ENCODE results near the gene SNF8. TPM values are rescaled to one million over a fixed set of nuclear protein-coding genes. Genes with fewer than 3 reads are reported as not detected.
A peak's percentile ranks its signal among the peaks of the same experiment; 100 is the strongest.

Gene SNF8, protein sequence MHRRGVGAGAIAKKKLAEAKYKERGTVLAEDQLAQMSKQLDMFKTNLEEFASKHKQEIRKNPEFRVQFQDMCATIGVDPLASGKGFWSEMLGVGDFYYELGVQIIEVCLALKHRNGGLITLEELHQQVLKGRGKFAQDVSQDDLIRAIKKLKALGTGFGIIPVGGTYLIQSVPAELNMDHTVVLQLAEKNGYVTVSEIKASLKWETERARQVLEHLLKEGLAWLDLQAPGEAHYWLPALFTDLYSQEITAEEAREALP
- polyA plus RNA-seq (2013, experiment 1 of 2), result 105 TPM
- 125 TPM for polyA plus RNA-seq (2013, experiment 2 of 2)

DNA sequence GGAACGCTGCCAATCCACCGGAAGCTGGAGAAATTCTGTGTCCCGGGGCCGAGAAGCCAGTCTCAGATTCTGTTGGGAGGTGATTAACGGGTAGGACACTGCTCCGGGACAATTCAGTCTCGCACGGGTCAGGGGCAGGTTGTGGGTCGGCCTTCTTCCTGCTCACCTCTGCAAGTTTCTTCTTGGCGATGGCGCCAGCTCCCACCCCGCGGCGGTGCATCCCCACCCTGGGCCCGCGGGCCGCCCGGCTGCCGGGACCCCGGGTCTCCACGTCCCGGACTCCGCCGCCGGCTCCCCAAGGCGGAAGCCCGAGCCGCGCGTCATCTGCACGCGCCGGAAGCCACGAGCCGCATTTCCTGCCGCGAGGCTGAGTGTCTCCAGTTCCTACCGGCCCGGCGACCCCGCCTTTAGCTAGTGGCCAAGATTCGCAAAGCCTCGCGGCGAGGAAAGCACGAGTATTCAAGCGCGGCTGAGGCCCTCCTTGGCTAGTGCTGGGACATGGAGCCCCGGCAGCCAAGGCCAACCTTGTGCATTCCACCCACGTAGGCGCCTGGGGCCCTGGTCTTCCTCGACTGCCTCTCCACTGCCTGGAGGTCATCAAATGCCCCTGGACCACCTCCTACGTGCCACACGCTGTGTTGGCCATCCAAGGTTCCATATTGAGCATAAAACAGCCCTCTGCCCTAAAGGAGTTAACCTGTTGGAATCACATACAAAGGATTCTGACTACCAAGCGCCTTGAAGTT lies at the start of gene SNF8:
Gene SNF8, minus strand, starts transcription at position 328 of the 746 bp plus-strand sequence. Its CDS starts 108 bp downstream, at position 220.
- H3K4me3 ChIP-seq (ENCODE audit: low read length), result peak within 1 kb of the TSS; percentile 85
- peak within 1 kb of the TSS; percentile 93 for H3K27ac ChIP-seq (ENCODE audit: low read depth, low read length)
- H3K9me3 ChIP-seq (ENCODE audit: insufficient read depth, low read depth, low read length), result no peaks in the 10 kb centered on the region
- no peaks in the 10 kb centered on the region for H3K4me1 ChIP-seq (ENCODE audit: insufficient read depth, low read length)
- H3K27me3 ChIP-seq (ENCODE audit: insufficient read depth, low read length), result no peaks in the 10 kb centered on the region
- peaks cover 27% of the 10 kb centered on the region for H3K36me3 ChIP-seq (ENCODE audit: insufficient read depth, low read length)
- WGBS, result 3% methylated on average over 55 of the region's 55 CpGs
- H3K9ac ChIP-seq (ENCODE audit: low read depth, low read length), result peak within 1 kb of the TSS; percentile 85

DNA sequence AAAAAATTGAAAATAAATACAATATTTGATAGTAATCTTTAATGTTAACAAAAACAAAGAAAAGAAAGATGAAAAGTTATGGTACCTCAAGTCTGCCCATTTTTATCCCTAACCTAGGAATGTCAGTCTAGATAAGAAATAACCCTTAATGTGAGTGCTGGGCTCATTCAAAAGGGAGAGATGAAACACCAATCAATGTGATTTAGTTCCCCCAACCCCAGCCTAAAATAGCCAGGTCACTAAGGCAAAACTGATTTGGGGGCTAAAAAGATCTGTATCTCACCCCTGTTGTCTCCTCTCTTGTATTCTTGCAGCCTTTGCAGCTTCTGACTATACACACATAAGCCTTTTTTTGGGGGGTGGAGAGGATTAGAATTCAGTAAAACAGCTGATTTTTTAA lies 49.3 kb upstream of the SNF8 start:
- no peaks in the 10 kb centered on the region for H3K27me3 ChIP-seq (ENCODE audit: insufficient read depth, low read length)
- H3K9ac ChIP-seq (ENCODE audit: low read depth, low read length), result peak overlapping the region; percentile 100; the same call in 1 of the 2 replicates
- peak overlapping the region; percentile 99 for H3K4me3 ChIP-seq (ENCODE audit: low read length)
- peaks cover 52% of the 10 kb centered on the region for H3K4me1 ChIP-seq (ENCODE audit: insufficient read depth, low read length)
- H3K27ac ChIP-seq (ENCODE audit: low read depth, low read length), result peak overlapping the region; percentile 71; the same call in 1 of the 2 replicates
- no peaks in the 10 kb centered on the region; the same call in 1 of the 2 replicates for H3K36me3 ChIP-seq (ENCODE audit: insufficient read depth, low read length)
- H3K9me3 ChIP-seq (ENCODE audit: insufficient read depth, low read depth, low read length), result no peaks in the 10 kb centered on the region

DNA sequence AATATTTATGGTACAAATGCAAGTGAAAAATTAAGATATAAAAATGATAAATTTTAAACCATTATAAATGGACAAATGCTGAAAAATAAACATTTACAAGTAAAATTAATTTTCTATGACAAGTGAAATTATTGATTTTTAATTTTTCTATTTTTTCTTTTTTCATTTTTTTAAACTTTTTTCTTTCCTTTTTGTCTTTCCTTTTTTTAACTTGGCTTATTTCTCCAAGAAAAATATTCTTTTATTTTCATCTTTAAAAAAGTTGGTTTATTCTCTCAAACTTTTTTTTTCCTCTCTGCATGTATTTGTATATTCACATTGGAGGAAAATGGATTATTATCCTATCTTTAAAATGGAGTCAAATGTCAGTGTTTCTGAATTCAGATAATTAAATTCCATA lies 48.7 kb upstream of the SNF8 start:
- no peak overlapping the region for H3K9ac ChIP-seq (ENCODE audit: low read depth, low read length)
- no peaks in the 10 kb centered on the region; the same call in 1 of the 2 replicates for H3K36me3 ChIP-seq (ENCODE audit: insufficient read depth, low read length)
- no peaks in the 10 kb centered on the region for H3K27me3 ChIP-seq (ENCODE audit: insufficient read depth, low read length)
- H3K4me1 ChIP-seq (ENCODE audit: insufficient read depth, low read length), result peaks cover 52% of the 10 kb centered on the region
- no peak overlapping the region for H3K4me3 ChIP-seq (ENCODE audit: low read length)
- no peak overlapping the region for H3K27ac ChIP-seq (ENCODE audit: low read depth, low read length)
- no peaks in the 10 kb centered on the region for H3K9me3 ChIP-seq (ENCODE audit: insufficient read depth, low read depth, low read length)

DNA sequence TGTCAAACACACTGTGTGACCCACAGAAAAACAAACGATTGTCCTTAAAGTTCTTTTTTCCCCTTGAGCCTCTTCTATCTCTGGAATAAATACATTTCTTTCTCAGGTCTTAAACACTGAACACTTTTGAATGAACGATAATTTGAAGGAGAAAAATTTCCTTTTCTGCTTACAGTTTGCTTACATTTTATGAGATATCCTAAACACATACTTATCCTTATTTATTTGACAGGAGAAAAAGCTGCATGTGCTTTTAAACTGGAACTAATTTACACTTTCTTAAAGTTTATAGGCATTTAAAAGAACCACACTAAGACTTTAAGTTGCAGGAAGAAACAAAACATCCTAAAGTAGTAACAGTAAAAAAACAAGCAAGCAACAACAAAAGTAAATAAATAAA lies 47.8 kb upstream of the SNF8 start:
- 26% methylated on average over 1 of the region's 2 CpGs for whole genome bisulfite sequencing
- no peaks in the 10 kb centered on the region for H3K27me3 ChIP-seq (ENCODE audit: insufficient read depth, low read length)
- H3K36me3 ChIP-seq (ENCODE audit: insufficient read depth, low read length), result no peaks in the 10 kb centered on the region
- peak overlapping the region; percentile 72 for H3K27ac ChIP-seq (ENCODE audit: low read depth, low read length)
- H3K9me3 ChIP-seq (ENCODE audit: insufficient read depth, low read depth, low read length), result no peaks in the 10 kb centered on the region
- H3K9ac ChIP-seq (ENCODE audit: low read depth, low read length), result peak overlapping the region; percentile 65; the same call in 1 of the 2 replicates
- peaks cover 52% of the 10 kb centered on the region for H3K4me1 ChIP-seq (ENCODE audit: insufficient read depth, low read length)
- peak overlapping the region; percentile 12; the same call in 1 of the 2 replicates for H3K4me3 ChIP-seq (ENCODE audit: low read length)

DNA sequence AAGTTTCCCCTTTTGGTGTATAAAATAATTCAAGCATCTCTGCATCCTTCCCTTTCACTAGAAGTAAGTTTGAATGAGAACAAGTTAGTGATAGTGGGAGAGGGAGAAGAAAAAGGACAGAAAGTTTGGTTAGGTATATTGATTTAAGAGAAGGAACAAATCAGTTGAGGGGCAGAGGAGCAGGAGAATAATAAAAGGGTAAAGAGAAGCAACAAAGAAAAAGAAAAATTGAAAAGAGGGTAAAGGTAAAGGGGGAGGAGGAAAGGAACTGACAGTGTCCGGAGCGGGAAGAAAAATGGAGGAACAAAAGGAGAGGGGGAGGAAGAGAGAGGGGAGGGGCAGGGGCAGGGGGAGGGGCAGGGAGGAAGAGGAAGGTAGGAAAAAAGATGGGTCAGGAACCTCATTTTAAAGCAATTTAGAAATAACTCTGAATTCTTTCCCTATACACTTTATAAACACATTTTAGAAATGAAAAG lies 46.3 kb upstream of the SNF8 start:
- H3K9ac ChIP-seq (ENCODE audit: low read depth, low read length), result peak overlapping the region; percentile 59; the same call in 1 of the 2 replicates
- H3K27me3 ChIP-seq (ENCODE audit: insufficient read depth, low read length), result no peaks in the 10 kb centered on the region
- H3K27ac ChIP-seq (ENCODE audit: low read depth, low read length), result peak overlapping the region; percentile 67
- 2% methylated on average over 2 of the region's 2 CpGs for WGBS
- no peaks in the 10 kb centered on the region for H3K9me3 ChIP-seq (ENCODE audit: insufficient read depth, low read depth, low read length)
- peaks cover 52% of the 10 kb centered on the region for H3K4me1 ChIP-seq (ENCODE audit: insufficient read depth, low read length)
- H3K4me3 ChIP-seq (ENCODE audit: low read length), result peak overlapping the region; percentile 34
- no peaks in the 10 kb centered on the region for H3K36me3 ChIP-seq (ENCODE audit: insufficient read depth, low read length)

DNA sequence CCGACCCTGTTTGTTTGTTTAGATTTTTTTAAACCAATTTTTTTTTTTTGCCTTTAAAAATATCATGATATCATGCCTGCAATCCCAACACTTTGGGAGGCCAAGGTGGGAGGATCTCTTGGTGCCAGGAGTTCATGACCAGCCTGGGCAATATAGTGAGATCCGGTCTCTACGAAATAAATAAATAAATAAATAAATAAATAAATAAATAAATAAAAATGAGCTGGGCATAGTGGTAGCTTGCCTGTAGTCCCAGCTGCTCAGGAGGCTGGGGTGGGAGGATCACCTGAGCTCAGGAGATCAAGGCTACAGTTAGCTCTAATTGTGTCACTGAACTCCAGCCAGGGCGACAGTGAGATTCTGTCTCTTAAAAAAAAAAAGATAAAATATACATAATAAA lies 44.5 kb upstream of the SNF8 start:
- H3K9me3 ChIP-seq (ENCODE audit: insufficient read depth, low read depth, low read length), result no peaks in the 10 kb centered on the region
- H3K27ac ChIP-seq (ENCODE audit: low read depth, low read length), result no peak overlapping the region
- H3K9ac ChIP-seq (ENCODE audit: low read depth, low read length), result no peak overlapping the region
- peaks cover 43% of the 10 kb centered on the region for H3K4me1 ChIP-seq (ENCODE audit: insufficient read depth, low read length)
- H3K27me3 ChIP-seq (ENCODE audit: insufficient read depth, low read length), result no peaks in the 10 kb centered on the region
- H3K4me3 ChIP-seq (ENCODE audit: low read length), result no peak overlapping the region
- WGBS, result no CpG with 5 or more reads among the region's 4 CpGs
- H3K36me3 ChIP-seq (ENCODE audit: insufficient read depth, low read length), result no peaks in the 10 kb centered on the region

DNA sequence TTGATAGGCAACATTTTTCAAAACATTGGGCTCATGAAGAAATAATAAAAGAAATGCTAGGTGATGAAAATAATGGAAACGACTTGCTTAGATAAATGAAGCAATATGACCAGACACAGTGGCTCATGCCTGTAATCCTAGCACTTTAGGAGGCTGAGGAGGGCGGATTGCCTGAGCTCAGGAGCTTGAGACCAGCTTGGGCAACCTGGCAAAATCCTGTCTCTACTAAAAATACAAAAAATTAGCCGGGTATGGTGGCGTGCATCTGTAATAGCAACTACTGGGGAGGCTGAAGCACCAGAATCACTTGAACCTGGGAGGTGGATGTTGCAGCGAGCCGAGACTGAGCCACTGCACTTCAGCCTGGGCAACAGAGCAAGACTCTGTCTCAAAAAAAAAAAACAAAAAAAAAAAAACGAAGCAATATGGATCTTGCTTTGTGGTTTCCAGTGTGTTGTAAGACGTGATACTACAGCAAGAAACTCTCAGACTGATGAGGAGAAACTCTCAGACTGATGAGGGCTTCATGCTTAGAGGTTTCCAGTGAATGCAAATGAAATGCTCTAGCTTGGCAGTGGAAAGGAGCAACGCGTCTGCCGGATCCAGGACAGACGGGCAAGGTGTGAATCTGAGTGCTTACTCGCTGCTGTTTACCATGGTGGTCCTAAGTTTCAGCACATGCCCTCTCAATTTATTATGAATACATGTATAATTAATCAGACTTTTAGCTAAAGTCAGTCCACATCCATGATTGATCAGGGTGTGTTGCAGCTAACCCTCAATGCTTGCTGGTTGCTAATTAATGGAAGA lies 41.0 kb upstream of the SNF8 start:
- H3K4me3 ChIP-seq (ENCODE audit: low read length), result no peak overlapping the region

DNA sequence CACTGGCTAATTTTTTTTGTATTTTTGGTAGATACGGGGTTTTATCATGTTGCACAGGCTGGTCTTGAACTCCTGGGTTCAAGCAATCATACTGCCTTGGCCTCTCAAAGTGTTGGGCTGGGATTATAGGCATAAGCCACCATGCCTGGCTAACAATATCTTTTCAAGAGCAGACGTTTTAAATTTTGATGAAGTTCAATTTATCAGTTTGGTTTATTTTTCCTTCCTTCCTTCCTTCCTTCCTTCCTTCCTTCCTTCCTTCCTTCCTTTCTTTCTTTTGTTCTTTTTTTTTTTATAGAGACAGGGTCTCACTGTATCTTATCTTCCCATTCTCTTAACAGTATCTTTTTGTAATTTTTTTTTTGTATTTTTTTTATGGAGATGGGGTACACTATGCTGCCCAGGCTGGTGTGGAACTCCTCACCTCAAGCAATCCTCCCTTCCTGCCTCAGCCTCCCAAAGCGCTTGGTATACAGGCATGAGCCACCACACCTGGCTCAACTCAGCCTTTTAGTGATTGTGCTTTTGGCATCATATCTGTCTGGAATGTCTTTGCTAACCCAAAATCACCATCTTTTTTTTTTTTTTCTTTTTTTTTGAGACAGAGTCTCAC lies 37.4 kb upstream of the SNF8 start:
- Histone ChIP-seq H3K36me3 (ENCODE audit: insufficient read depth, low read length) (no peaks in the 10 kb centered on the region), H3K4me3 (ENCODE audit: low read length) (no peak overlapping the region), H3K27me3 (ENCODE audit: insufficient read depth, low read length) (no peaks in the 10 kb centered on the region), H3K27ac (ENCODE audit: low read depth, low read length) (no peak overlapping the region), H3K9me3 (ENCODE audit: insufficient read depth, low read depth, low read length) (no peaks in the 10 kb centered on the region), H3K9ac (ENCODE audit: low read depth, low read length) (no peak overlapping the region), H3K4me1 (ENCODE audit: insufficient read depth, low read length) (no peaks in the 10 kb centered on the region)
- WGBS, result 98% methylated on average over 3 of the region's 3 CpGs

More for the DNA sequence above, 41.0 kb upstream of the SNF8 start:
- Histone ChIP-seq H3K9ac (ENCODE audit: low read depth, low read length) (no peak overlapping the region), H3K36me3 (ENCODE audit: insufficient read depth, low read length) (no peaks in the 10 kb centered on the region), H3K4me1 (ENCODE audit: insufficient read depth, low read length) (peaks cover 9% of the 10 kb centered on the region), H3K27ac (ENCODE audit: low read depth, low read length) (no peak overlapping the region), H3K9me3 (ENCODE audit: insufficient read depth, low read depth, low read length) (no peaks in the 10 kb centered on the region), H3K27me3 (ENCODE audit: insufficient read depth, low read length) (no peaks in the 10 kb centered on the region)
- 89% methylated on average over 13 of the region's 13 CpGs for WGBS

DNA sequence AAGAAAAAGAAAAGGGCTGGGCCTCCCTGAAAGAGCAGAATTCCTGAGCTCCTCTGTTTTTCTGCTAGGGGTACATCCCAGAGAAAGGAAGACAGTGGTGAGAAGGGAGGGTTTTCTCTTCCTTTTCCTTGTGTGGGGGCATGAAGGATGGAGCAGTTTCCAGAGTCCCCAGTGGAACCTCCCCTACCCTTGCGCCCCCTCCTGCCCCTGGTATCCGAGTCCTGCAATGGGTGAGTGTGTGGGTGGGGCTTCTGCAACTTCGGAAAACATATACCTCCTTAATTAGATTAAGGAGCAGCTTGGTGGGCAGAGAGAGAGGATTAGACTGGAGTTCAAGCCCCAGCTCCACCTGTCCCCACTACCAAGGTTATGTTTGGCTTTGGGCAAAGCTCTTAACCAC lies 29.2 kb upstream of the SNF8 start:
- H3K4me3 ChIP-seq (ENCODE audit: low read length), result no peak overlapping the region
- no peaks in the 10 kb centered on the region for H3K9me3 ChIP-seq (ENCODE audit: insufficient read depth, low read depth, low read length)
- H3K27ac ChIP-seq (ENCODE audit: low read depth, low read length), result no peak overlapping the region
- no CpG with 5 or more reads among the region's 3 CpGs for WGBS
- no peaks in the 10 kb centered on the region for H3K36me3 ChIP-seq (ENCODE audit: insufficient read depth, low read length)
- H3K27me3 ChIP-seq (ENCODE audit: insufficient read depth, low read length), result no peaks in the 10 kb centered on the region
- no peak overlapping the region for H3K9ac ChIP-seq (ENCODE audit: low read depth, low read length)
- H3K4me1 ChIP-seq (ENCODE audit: insufficient read depth, low read length), result peaks cover 31% of the 10 kb centered on the region

DNA sequence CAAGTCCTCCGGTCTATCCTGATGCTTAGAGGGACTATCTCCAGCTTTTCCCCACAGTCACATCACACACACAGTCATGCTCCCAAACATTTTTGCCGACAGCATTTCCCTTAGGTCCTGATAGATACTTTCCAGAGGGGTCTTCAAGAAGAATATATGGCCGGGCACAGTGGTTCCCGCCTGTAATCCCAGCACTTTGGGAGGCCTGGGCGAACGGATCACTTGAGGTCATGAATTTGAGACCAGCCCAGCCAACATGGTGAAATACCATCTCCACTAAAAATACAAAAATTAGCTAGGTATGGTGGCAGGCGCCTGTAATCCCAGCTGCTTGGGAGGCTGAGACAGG lies 28.1 kb upstream of the SNF8 start:
- Histone ChIP-seq H3K9ac (ENCODE audit: low read depth, low read length) (no peak overlapping the region), H3K4me1 (ENCODE audit: insufficient read depth, low read length) (peaks cover 31% of the 10 kb centered on the region), H3K27ac (ENCODE audit: low read depth, low read length) (peak overlapping the region; percentile 53), H3K9me3 (ENCODE audit: insufficient read depth, low read depth, low read length) (no peaks in the 10 kb centered on the region), H3K27me3 (ENCODE audit: insufficient read depth, low read length) (no peaks in the 10 kb centered on the region), H3K4me3 (ENCODE audit: low read length) (no peak overlapping the region), H3K36me3 (ENCODE audit: insufficient read depth, low read length) (no peaks in the 10 kb centered on the region)
- WGBS, result 70% methylated on average over 7 of the region's 7 CpGs
